Measurements from ENCODE around the gene PITPNM1. TPM values are rescaled to one million over a fixed set of nuclear protein-coding genes. Genes with fewer than 3 reads are reported as not detected.

The PITPNM1 gene
- total RNA-seq, 1 experiment from 2014 or later: 10.8 TPM

- in situ Hi-C loops (cut with HindIII; ENCODE audit: low pct_unique_long_range_greater_than_20kb, low sequenced_read_pairs): no loop called here
- DNase-seq (ENCODE audit: low read depth, low spot score): no peak
Observed at GRCh38 chr11:67507242-67507863, 2.2 kb upstream of the PITPNM1 start.

GRCh38 chr11:67506426-67507051 is 1.4 kb upstream of the PITPNM1 start:
- in situ Hi-C loops (cut with HindIII; ENCODE audit: low pct_unique_long_range_greater_than_20kb, low sequenced_read_pairs): no loop called here
- no peak for DNase-seq (ENCODE audit: low read depth, low spot score)

- in situ Hi-C loops (cut with HindIII; ENCODE audit: low pct_unique_long_range_greater_than_20kb, low sequenced_read_pairs): no loop called here
- DNase-seq (ENCODE audit: low read depth, low spot score): peak; percentile 88
Observed at GRCh38 chr11:67505605-67506396, 638 bp upstream of the PITPNM1 start.

GRCh38 chr11:67504005-67504949 is 886 bp downstream of the PITPNM1 start:
- DNase-seq (ENCODE audit: low read depth, low spot score): no peak
- in situ Hi-C loops (cut with HindIII; ENCODE audit: low pct_unique_long_range_greater_than_20kb, low sequenced_read_pairs): no loop called here

GRCh38 chr11:67503119-67504004 is 1.8 kb downstream of the PITPNM1 start:
- DNase-seq (ENCODE audit: low read depth, low spot score): no peak
- in situ Hi-C loops (cut with HindIII; ENCODE audit: low pct_unique_long_range_greater_than_20kb, low sequenced_read_pairs): no loop called here

GRCh38 chr11:67502328-67502979 is 2.7 kb downstream of the PITPNM1 start:
- in situ Hi-C loops (cut with HindIII; ENCODE audit: low pct_unique_long_range_greater_than_20kb, low sequenced_read_pairs): no loop called here
- no peak for DNase-seq (ENCODE audit: low read depth, low spot score)

- no peak for DNase-seq (ENCODE audit: low read depth, low spot score)
- in situ Hi-C loops (cut with HindIII; ENCODE audit: low pct_unique_long_range_greater_than_20kb, low sequenced_read_pairs): no loop called here
Observed at GRCh38 chr11:67501854-67502253, 3.3 kb downstream of the PITPNM1 start.

GRCh38 chr11:67500831-67501715 is 4.1 kb downstream of the PITPNM1 start:
- no peak for DNase-seq (ENCODE audit: low read depth, low spot score)
- in situ Hi-C loops (cut with HindIII; ENCODE audit: low pct_unique_long_range_greater_than_20kb, low sequenced_read_pairs): no loop called here

- no peak for DNase-seq (ENCODE audit: low read depth, low spot score)
- in situ Hi-C loops (cut with HindIII; ENCODE audit: low pct_unique_long_range_greater_than_20kb, low sequenced_read_pairs): no loop called here
Observed at GRCh38 chr11:67500484-67500821, 4.7 kb downstream of the PITPNM1 start.

- in situ Hi-C loops (cut with HindIII; ENCODE audit: low pct_unique_long_range_greater_than_20kb, low sequenced_read_pairs): no loop called here
- DNase-seq (ENCODE audit: low read depth, low spot score): no peak
Observed at GRCh38 chr11:67499808-67500483, 5.2 kb downstream of the PITPNM1 start.

GRCh38 chr11:67498544-67498972 is 6.6 kb downstream of the PITPNM1 start:
- no peak for DNase-seq (ENCODE audit: low read depth, low spot score)
- in situ Hi-C loops (cut with HindIII; ENCODE audit: low pct_unique_long_range_greater_than_20kb, low sequenced_read_pairs): no loop called here

GRCh38 chr11:67497656-67498291 is 7.4 kb downstream of the PITPNM1 start:
- in situ Hi-C loops (cut with HindIII; ENCODE audit: low pct_unique_long_range_greater_than_20kb, low sequenced_read_pairs): no loop called here
- DNase-seq (ENCODE audit: low read depth, low spot score): no peak

- no peak for DNase-seq (ENCODE audit: low read depth, low spot score)
- in situ Hi-C loops (cut with HindIII; ENCODE audit: low pct_unique_long_range_greater_than_20kb, low sequenced_read_pairs): no loop called here
Observed at GRCh38 chr11:67496113-67496512, 9.1 kb downstream of the PITPNM1 start.

- DNase-seq (ENCODE audit: low read depth, low spot score): no peak
Observed at GRCh38 chr11:67495234-67496005, 9.7 kb downstream of the PITPNM1 start.

More at GRCh38 chr11:67495234-67496005, 9.7 kb downstream of the PITPNM1 start:
- in situ Hi-C loops (cut with HindIII; ENCODE audit: low pct_unique_long_range_greater_than_20kb, low sequenced_read_pairs): no loop called here

Data from SK-MEL-5 (cell line).